Astrocyte (in vitro differentiated cells and primary cell): Measurements from ENCODE around the gene KDELR1. TPM values are rescaled to one million over a fixed set of nuclear protein-coding genes. Genes with fewer than 3 reads are reported as not detected.

Experiments
- DNase-seq: peaks from one replicate; pipeline ENCODE4 v3.0.0-alpha.2; 2010; ENCODE audit warnings: low read depth
- FAIRE-seq: peaks from 2 replicates; lab custom pipeline; 2011; peaks lifted over from hg19 to GRCh38; lab: Jason Lieb, UNC
- H2AFZ ChIP-seq: 2 replicates; pipeline ENCODE4 v1.6.0; 2012; ENCODE audit warnings: low read depth, low read length, inconsistent platforms
- H3K27ac ChIP-seq: 2 replicates; pipeline ENCODE4 v1.5.1; 2011; ENCODE audit warnings: low read depth, low read length, inconsistent platforms
- H3K27me3 ChIP-seq: 2 replicates; pipeline ENCODE4 v1.6.0; 2011; ENCODE audit warnings: low read length, inconsistent platforms; ENCODE audit not compliant: insufficient read depth
- H3K36me3 ChIP-seq: 2 replicates; pipeline ENCODE4 v1.5.1; 2011; ENCODE audit warnings: low read length, inconsistent platforms; ENCODE audit not compliant: insufficient read depth
- H3K4me1 ChIP-seq: 2 replicates; pipeline ENCODE4 v1.5.1; 2011; ENCODE audit warnings: low read length, inconsistent platforms; ENCODE audit not compliant: insufficient read depth
- H3K4me2 ChIP-seq: 2 replicates; pipeline ENCODE4 v1.6.0; 2012; ENCODE audit warnings: low read length, inconsistent platforms
- H3K4me3 ChIP-seq: 2 replicates; pipeline ENCODE4 v1.5.1; 2011; ENCODE audit warnings: low read depth, mild to moderate bottlenecking, low read length, inconsistent platforms; ENCODE audit not compliant: insufficient read depth
- H3K79me2 ChIP-seq: 2 replicates; pipeline ENCODE4 v1.6.0; 2012; ENCODE audit warnings: mild to moderate bottlenecking, low read length, inconsistent platforms; ENCODE audit not compliant: insufficient read depth
- H3K9ac ChIP-seq: 2 replicates; pipeline ENCODE4 v1.6.0; 2012; ENCODE audit warnings: mild to moderate bottlenecking, low read length, inconsistent platforms
- H3K9me3 ChIP-seq: 2 replicates; pipeline ENCODE4 v1.5.1; 2012; ENCODE audit warnings: low read depth, mild to moderate bottlenecking, low read length, inconsistent platforms; ENCODE audit not compliant: insufficient read depth
- H4K20me1 ChIP-seq: 2 replicates; pipeline ENCODE4 v1.6.0; 2012; ENCODE audit warnings: low read length, inconsistent platforms; ENCODE audit not compliant: insufficient read depth
- H3K27ac Mint-ChIP-seq: one replicate; pipeline ENCODE4 v1.8.0; 2021; ENCODE audit warnings: mild to moderate bottlenecking, mixed read lengths; ENCODE audit not compliant: unreplicated experiment
- H3K27me3 Mint-ChIP-seq: one replicate; pipeline ENCODE4 v1.8.0; 2021; ENCODE audit warnings: low read depth, mixed read lengths; ENCODE audit not compliant: unreplicated experiment
- H3K36me3 Mint-ChIP-seq: one replicate; pipeline ENCODE4 v1.8.0; 2021; ENCODE audit warnings: low read depth, mixed read lengths; ENCODE audit not compliant: unreplicated experiment
- H3K4me1 Mint-ChIP-seq: one replicate; pipeline ENCODE4 v1.8.0; 2021; ENCODE audit warnings: low read depth, mixed read lengths; ENCODE audit not compliant: unreplicated experiment
- H3K4me3 Mint-ChIP-seq: one replicate; pipeline ENCODE4 v1.8.0; 2021; ENCODE audit warnings: mild to moderate bottlenecking, moderate library complexity, mixed read lengths; ENCODE audit not compliant: unreplicated experiment
- H3K9me3 Mint-ChIP-seq: one replicate; pipeline ENCODE4 v1.8.0; 2021; ENCODE audit warnings: mild to moderate bottlenecking, mixed read lengths; ENCODE audit not compliant: unreplicated experiment
- EZH2 ChIP-seq: IDR thresholded peaks from 2 replicates; pipeline ENCODE4 v1.6.1; 2012; ENCODE audit warnings: mild to moderate bottlenecking, low read length, inconsistent platforms; ENCODE audit not compliant: insufficient read depth
- total RNA-seq: library from RNA; stranded (reverse); gene quantifications from 2 replicates; pipeline ENCODE4 v1.2.1, GENCODE V29; 2021
- TF ChIP-seq, protein P1 (sequence below): IDR thresholded peaks from 2 replicates; pipeline ENCODE4 v1.5.1; 2011; ENCODE audit warnings: low read depth, mild to moderate bottlenecking, inconsistent platforms, low read length, moderate library complexity; ENCODE audit not compliant: insufficient read depth

The KDELR1 gene
- total RNA-seq, 1 donor from 2014 or later, result 370 TPM

DNA sequence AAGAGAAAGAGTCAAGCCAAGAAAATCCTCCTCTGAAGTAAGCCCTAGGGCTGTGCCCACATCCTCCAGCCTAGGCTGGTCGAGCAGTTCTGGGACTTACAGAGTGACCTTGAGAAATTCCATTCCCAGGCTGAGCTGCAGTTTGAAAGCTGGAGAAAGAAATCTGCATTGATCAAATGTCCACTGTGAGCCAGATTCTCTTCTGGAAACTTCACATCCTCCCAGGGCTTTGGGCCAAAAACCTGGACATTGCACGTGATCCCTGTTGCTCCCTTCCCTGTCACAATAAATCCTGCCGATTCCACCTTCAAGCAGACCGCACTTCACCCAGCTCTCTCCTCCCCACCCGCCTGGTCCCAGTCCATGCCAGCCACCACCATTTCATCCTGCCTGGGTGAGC is 43.3 kb downstream of the KDELR1 start:
- peaks cover 2% of the 10 kb centered on the region for H3K27me3 Mint-ChIP-seq
- H3K27me3 ChIP-seq, result no peaks in the 10 kb centered on the region
- no peak overlapping the region for H3K9ac ChIP-seq
- H3K27ac Mint-ChIP-seq, result no peak overlapping the region
- DNase-seq (no peak), FAIRE-seq (no peak)
- no peak overlapping the region for H3K4me3 Mint-ChIP-seq
- H2AFZ ChIP-seq, result no peak overlapping the region
- no peak for TF ChIP-seq EZH2
- TF ChIP-seq, protein P1, sequence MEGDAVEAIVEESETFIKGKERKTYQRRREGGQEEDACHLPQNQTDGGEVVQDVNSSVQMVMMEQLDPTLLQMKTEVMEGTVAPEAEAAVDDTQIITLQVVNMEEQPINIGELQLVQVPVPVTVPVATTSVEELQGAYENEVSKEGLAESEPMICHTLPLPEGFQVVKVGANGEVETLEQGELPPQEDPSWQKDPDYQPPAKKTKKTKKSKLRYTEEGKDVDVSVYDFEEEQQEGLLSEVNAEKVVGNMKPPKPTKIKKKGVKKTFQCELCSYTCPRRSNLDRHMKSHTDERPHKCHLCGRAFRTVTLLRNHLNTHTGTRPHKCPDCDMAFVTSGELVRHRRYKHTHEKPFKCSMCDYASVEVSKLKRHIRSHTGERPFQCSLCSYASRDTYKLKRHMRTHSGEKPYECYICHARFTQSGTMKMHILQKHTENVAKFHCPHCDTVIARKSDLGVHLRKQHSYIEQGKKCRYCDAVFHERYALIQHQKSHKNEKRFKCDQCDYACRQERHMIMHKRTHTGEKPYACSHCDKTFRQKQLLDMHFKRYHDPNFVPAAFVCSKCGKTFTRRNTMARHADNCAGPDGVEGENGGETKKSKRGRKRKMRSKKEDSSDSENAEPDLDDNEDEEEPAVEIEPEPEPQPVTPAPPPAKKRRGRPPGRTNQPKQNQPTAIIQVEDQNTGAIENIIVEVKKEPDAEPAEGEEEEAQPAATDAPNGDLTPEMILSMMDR, result no peak
- no peaks in the 10 kb centered on the region for H3K36me3 ChIP-seq
- no peaks in the 10 kb centered on the region for H3K4me1 ChIP-seq
- no peak overlapping the region for H3K27ac ChIP-seq
- H3K4me3 ChIP-seq, result no peak overlapping the region
- H3K9me3 Mint-ChIP-seq, result peaks cover 2% of the 10 kb centered on the region
- peaks cover 3% of the 10 kb centered on the region for H3K4me1 Mint-ChIP-seq
- H3K79me2 ChIP-seq, result no peaks in the 10 kb centered on the region
- no peaks in the 10 kb centered on the region for H4K20me1 ChIP-seq
- H3K9me3 ChIP-seq, result no peaks in the 10 kb centered on the region
- no peak overlapping the region for H3K4me2 ChIP-seq
- H3K36me3 Mint-ChIP-seq, result peaks cover 4% of the 10 kb centered on the region

DNA sequence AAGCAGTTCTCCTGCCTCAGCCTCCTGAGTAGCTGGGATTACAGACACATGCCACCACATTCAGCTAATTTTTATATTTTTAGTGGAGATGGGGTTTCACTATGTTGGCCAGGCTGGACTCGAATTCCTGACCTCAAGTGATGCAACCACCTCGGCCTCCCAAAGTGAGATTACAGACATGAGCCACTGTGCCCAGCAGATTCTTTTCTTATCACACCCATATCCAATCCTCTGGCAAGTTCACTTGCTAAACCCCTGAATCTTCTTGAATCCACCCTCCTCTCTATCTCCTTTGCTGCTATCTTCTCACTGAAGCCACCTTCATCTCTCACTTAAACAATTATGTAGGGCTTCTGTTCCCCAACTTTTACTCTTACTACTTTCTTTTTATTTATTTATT is 45.2 kb downstream of the KDELR1 start:
- DNase-seq, result no peak
- Mint-ChIP-seq H3K9me3 (peaks cover 5% of the 10 kb centered on the region), H3K27ac (no peak overlapping the region), H3K27me3 (peaks cover 2% of the 10 kb centered on the region), H3K36me3 (peaks cover 4% of the 10 kb centered on the region), H3K4me1 (peaks cover 3% of the 10 kb centered on the region), H3K4me3 (no peak overlapping the region)
- Histone ChIP-seq H3K9me3 (no peaks in the 10 kb centered on the region), H3K27ac (no peak overlapping the region), H3K79me2 (no peaks in the 10 kb centered on the region), H3K4me2 (no peak overlapping the region), H3K27me3 (no peaks in the 10 kb centered on the region), H3K9ac (no peak overlapping the region), H2AFZ (no peak overlapping the region), H3K36me3 (no peaks in the 10 kb centered on the region), H3K4me1 (no peaks in the 10 kb centered on the region), H3K4me3 (no peak overlapping the region), H4K20me1 (no peaks in the 10 kb centered on the region)
- TF ChIP-seq, protein P1, result no peak
- TF ChIP-seq EZH2, result no peak
- no peak for FAIRE-seq

DNA sequence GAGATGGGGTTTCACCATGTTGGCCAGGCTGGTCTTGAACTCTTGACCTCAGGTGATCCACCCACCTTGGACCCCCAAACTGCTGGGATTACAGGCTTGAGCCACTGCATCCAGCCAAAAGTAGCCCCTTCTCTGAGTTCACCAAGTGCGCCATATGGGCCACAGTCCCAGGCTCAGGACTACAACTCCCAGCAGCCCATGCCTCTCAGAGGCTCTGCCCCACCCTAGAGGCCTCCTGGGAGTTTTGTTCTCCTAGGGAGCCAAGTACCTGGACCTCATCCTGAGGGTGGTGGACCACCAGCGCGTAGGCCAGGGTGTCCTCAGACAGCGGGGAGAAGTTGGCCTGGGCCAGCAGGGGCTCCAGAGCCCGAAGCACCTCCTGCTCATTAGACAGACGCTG is 46.5 kb downstream of the KDELR1 start:
- peaks cover 3% of the 10 kb centered on the region for H3K4me1 Mint-ChIP-seq

More for the DNA sequence above, 46.5 kb downstream of the KDELR1 start:
- Histone ChIP-seq H4K20me1 (no peaks in the 10 kb centered on the region), H3K36me3 (no peaks in the 10 kb centered on the region), H3K27me3 (no peaks in the 10 kb centered on the region), H2AFZ (no peak overlapping the region), H3K4me2 (no peak overlapping the region), H3K9me3 (no peaks in the 10 kb centered on the region), H3K79me2 (no peaks in the 10 kb centered on the region), H3K4me3 (no peak overlapping the region), H3K9ac (no peak overlapping the region), H3K4me1 (no peaks in the 10 kb centered on the region), H3K27ac (no peak overlapping the region)
- H3K36me3 Mint-ChIP-seq, result peaks cover 4% of the 10 kb centered on the region
- no peak overlapping the region for H3K27ac Mint-ChIP-seq
- DNase-seq, result no peak
- H3K9me3 Mint-ChIP-seq, result peaks cover 5% of the 10 kb centered on the region
- no peak overlapping the region for H3K4me3 Mint-ChIP-seq
- H3K27me3 Mint-ChIP-seq, result peaks cover 4% of the 10 kb centered on the region
- no peak for FAIRE-seq
- TF ChIP-seq EZH2, result no peak
- TF ChIP-seq, protein P1, result no peak
